Measurements from ENCODE around the gene KCNJ6.

The KCNJ6 gene

DNA sequence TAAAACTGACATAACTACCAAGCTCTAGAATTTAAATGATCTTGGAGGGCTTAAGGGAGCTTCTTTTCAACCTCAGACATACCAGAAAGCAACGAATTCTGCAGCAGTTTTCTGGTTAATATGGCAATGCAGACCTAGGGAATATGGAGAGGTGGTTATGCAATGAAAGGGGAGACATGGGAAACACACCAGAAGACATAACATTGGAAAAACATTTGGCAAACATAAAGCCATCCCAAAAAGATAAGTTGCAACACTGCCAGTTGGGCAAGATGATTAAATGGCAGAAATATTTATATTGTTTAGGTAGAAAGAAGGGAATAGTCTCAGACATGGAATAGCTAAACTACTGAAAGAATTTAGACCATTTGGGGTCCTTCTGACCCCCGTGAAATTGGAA, 104.5 kb downstream of the KCNJ6 start:
- FAIRE-seq: no peak

GRCh38 chr21:37808261-37808660, 108.0 kb downstream of the KCNJ6 start:
- FAIRE-seq: no peak

GRCh38 chr21:37805266-37805665, 111.0 kb downstream of the KCNJ6 start:
- no peak for FAIRE-seq

GRCh38 chr21:37804001-37804400, 112.3 kb downstream of the KCNJ6 start:
- FAIRE-seq: no peak

DNA sequence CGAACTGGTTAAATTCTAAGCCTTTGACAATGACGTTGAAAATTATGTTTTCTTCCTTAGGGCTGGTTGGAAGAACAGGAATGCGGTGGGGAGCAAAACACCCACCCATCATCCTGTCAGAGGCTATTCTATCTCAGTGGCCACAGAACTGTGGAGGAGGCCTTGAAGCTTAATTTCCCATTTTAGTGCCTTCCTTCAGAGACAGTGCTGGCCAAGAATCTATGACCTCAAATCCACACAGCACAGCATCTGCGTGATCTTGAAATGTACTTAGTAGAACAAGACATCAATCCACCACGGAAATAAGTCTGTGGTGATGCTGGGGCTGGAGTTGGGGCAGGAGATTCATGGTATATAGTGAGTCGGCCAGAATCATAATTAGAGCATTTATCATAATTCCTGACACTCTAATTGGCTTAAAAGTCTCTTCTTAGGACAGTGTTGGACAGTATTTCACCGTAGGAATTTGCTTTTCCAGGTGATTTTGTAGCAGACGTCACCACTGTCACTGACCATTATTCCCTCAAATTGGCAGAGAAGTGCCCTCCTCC, 113.1 kb downstream of the KCNJ6 start:
- no peak for FAIRE-seq

GRCh38 chr21:37800456-37801061, 115.7 kb downstream of the KCNJ6 start:
- FAIRE-seq: no peak

DNA sequence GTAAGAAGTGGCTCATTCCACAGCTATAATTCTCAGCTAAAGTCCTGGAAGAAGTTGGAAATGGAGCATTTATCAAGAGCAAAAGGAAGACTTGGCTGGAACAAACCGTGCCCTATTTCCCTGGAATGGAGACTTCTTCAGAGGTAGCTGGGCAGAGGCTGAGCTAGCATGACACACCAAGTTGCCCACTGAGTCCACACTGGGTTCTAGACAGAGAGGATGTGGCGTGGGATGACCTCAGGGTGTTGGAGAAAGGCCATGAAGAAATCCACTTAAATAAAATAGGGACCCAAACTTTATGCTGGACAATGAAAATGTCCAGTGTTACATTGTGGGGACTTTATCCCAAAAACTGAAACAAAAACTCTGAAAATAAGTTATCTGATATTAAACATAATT, 116.2 kb downstream of the KCNJ6 start:
- no peak for FAIRE-seq

DNA sequence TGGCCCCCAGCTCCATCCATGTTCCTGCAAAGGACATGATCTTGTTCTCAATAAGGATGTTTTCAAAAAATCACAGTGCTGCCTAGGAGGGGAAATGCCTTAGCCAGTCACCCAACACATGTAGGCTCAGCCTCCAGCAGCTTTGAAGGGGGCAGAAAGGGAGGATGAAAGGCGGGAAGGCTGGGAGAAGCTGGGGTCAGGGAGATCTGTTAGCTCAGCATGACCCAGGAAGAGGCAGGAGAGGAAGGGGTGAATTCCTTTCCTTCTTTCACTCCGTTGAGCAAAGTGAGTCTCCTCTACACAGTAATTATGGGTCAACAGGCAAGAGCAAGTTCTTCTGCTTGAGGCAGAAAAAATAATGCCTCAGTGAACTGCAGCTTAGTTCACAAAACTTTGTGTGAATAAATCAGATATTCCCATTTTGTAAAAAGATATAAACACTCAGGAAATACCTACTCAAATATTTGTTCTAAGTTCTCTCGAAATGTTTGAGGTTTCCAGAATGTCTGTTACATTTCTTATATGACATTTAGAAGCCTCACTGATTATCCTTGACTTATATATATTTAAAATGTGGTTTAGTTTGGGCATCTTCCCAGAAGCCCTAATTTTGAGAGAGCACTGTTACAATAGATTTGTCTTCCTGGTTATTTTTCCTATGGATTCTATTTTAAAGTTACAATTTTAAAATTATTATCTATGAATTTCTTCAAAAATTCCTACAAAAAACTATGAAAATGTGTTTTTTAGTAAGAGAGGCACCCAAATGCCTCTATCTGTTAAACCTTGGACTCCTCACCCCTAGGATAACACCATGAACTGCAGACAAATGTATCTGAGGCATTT, 116.8 kb downstream of the KCNJ6 start:
- FAIRE-seq: no peak

DNA sequence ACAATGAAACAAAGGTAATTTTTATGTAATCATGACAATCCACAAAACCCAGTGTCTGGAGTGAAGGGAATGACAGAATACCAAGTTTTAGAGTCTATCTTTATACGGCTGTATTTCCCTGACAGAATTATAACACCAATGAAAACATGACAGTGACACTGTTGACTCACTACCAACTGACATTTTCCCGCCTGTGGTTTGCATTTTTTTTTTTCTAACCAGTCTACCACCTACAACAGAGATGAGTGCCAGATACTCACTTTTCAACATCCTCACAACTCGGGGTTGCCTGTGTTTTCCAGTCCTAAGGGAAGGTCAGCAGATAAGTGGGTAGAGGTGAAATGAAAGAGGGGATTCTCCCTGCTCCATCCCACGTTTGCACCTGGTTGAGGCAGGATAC, 118.9 kb downstream of the KCNJ6 start:
- no peak for FAIRE-seq

DNA sequence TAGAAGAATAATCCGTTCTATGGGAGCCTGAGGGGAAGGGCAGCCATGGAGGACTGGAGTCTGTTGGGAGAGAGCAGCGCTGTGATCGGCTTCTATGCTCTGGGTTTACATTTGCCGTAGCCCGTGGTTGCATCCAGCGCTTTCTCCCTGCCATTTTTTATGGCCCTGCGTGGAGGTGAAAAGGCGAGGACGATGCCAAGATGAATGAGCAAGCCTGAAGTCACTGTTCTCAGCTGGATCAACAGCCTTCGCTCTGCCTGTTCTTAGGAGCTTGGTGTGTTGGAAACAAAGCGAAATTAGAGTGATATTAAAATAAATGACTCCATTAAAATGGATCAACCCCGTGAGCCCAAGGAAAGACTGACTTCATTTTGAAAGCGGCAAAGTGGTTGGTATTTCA, 120.2 kb downstream of the KCNJ6 start:
- no peak for FAIRE-seq

DNA sequence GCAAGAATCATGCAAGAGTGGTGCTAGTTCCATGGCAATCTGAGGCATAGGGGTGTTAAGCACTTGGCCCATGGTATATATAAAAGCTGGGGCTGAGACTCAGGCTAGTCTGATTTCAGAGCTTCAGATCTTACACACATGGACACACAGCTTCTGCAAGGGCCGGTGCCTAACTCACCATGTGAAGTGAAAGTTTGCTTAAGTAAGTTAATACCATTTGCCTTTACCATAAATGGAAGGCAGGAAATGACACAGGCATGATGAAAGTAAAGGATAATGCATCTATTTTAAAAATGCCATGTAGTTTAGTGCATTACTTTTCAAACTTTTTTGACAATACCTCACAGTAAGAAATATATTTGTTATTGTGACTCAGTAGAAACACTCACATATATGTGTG, 122.6 kb downstream of the KCNJ6 start:
- no peak for FAIRE-seq

- no peak for FAIRE-seq
Observed at GRCh38 chr21:37792046-37792445, 124.2 kb downstream of the KCNJ6 start.

GRCh38 chr21:37790905-37791304, 125.4 kb downstream of the KCNJ6 start:
- FAIRE-seq: no peak

- no peak for FAIRE-seq
Observed at GRCh38 chr21:37788503-37788902, 127.8 kb downstream of the KCNJ6 start.

GRCh38 chr21:37787456-37787855, 128.8 kb downstream of the KCNJ6 start:
- no peak for FAIRE-seq

GRCh38 chr21:37784591-37785318, 131.5 kb downstream of the KCNJ6 start:
- no peak for FAIRE-seq

DNA sequence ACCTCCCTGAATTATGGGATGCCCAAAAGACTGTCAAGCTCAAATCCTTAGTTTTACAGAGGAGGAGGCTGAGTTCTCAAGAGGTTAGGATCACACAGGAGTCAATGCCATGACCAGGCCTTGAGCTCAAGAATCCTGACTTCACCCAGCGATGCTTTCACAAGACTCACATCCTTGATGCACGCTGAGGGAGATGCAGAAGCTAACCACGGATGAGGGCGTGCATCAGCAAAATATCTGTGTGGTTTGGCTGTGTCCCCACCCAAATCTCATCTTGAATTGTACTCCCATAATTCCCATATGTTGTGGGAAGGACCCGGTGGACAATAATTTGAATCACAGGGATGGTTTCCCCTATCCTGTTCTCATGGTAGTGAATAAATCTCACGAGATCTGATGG, 133.2 kb downstream of the KCNJ6 start:
- FAIRE-seq: no peak

DNA sequence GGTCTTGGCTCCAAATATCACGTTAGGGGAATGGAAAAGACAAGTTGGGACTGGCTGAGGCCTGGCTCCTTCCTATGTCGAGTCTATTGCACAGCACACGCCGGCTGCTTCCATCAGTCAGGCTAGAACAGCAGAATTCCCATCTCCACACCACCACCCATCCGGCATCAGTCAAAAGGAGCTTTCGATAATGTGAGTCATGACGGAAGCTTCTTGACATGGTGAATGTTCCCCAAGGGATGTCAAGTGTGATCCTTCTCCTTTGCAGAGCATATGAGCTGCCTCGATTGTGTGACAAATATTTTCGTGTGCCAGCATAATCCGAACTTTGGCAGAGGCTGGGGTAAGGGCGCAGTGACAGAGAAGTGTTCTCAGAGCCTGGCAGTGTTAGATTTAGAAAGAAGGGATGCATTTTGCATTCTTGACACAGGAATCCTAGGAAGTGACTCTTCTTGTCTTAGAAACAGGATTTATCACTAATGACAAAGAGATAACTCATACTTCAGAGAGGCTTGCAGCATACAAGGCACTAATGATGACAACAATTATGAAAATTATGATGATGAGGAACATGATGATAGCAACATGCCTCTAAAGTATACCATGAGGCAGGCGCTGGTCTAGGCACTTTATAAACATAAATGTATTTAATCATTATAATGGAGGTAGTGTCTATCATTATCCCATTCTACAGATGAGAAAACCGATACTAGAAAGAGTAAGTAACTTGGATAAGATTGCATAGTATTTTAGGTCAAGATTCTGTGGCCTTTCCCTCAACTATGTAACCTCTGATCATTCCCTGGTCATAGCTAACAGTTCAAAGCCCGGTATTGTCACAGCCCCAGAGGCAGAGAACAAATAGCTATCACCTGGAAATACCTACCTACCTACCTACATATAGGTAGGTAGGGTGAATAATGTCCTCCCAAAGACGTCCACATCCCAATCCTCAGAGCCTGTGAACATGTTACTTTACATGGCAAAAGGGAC, 135.0 kb downstream of the KCNJ6 start:
- FAIRE-seq: no peak

DNA sequence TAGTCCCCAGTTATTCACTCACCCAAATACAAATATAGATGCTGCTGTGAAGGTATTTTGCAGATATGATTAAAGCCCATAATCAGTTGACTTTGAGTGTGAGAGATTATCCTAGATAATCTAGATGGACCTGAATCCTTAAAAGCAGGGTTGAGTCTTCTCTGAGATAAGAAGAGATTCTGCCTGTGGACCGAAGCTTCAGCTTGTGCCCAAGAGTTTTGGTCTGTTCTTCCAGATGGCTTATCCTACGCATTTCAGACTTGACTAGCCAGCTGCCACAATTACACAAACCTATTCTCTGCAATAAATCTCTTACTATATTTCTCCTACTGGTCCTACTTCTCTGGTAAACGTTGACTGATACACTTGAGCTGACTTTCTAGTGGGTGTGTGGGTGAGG, 145.1 kb downstream of the KCNJ6 start:
- no peak for FAIRE-seq

GRCh38 chr21:37770461-37770860, 145.8 kb downstream of the KCNJ6 start:
- FAIRE-seq: no peak

DNA sequence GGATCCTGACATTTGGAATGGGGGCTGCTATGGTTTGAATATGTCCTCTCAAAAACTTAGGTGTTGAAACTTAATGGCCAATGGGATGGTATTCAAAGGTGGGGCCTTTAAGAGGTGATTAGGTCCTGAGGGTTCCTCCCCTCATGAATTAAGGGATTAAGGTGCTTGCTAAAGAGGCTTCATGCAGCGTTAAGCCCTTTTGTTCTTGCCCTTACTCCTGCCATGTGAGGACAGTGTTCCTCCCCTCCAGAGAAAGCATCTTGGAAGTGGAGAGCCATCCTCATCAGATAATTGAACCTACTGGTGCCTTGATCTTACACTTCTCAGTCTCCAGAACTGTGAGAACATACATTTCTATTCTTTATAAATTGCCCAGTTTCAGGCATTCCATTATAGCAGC, 146.6 kb downstream of the KCNJ6 start:
- no peak for FAIRE-seq

- no peak for FAIRE-seq
Observed at GRCh38 chr21:37767984-37768383, 148.3 kb downstream of the KCNJ6 start.

All from G401.6 (cell line).